ENCODE data around the gene CCDC6. TPM values are rescaled to one million over a fixed set of nuclear protein-coding genes. Genes with fewer than 3 reads are reported as not detected.

CCDC6 gene
- total RNA-seq, 1 experiment from 2014 or later = 91.9 TPM

DNA sequence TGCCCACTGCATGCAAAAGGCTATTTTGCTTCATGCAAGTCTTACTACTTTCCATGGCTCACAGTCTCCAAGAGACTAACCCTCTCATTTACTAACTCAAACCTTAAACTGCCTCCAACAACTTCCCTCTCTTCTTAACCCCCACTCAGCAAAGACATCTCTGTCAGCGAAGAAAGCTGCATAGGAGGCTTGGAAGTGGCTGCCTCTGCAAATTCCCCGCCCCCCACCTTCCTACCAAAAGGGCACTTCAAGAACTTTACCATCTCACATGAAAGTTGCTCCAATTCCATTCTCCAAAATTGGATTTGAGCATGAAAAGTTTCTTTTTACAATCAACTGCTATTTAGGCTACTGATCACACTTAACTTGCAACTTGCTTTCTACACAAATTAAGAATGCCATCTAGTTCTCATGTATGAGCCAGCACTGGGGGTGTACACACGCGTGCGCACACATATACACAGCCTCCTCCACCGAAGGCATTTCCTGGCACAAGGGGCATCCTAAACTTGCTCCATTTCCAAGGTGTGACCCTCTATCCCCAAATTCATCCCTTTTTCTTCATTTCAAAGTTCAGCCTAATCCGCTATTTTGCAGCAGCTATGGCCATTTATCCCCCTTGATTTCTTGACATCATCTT is 1.8 kb downstream of the CCDC6 start:
- peak overlapping the region; percentile 95 for H3K4me2 ChIP-seq
- TF ChIP-seq CTCF (conservative IDR thresholded peaks at IDR 0.05) = no peak
- no peak for TF ChIP-seq EZH2 (IDR thresholded peaks at IDR 0.05; ENCODE audit: low read depth)
- peaks cover 63% of the 10 kb centered on the region for H3K4me1 ChIP-seq (replicated peaks; ENCODE audit: insufficient read depth)
- H3K27me3 ChIP-seq (ENCODE audit: insufficient read depth, low read depth) = no peaks in the 10 kb centered on the region
- ChIA-PET POLR2A (ENCODE audit: unreplicated experiment) (no interaction called here), CTCF (interaction anchor here (0.8 to 3.3 kb wide), 2 partner anchors 11 to 40 kb away, joined by 3 to 15 read pairs; no protein-coding TSS in a partner anchor)
- peak overlapping the region; percentile 94 for H3K4me3 ChIP-seq
- no peak overlapping the region for H2AFZ ChIP-seq
- peaks cover 26% of the 10 kb centered on the region; the same call in 1 of the 2 replicates for H3K36me3 ChIP-seq (ENCODE audit: low read depth)
- peaks cover 26% of the 10 kb centered on the region for H3F3A ChIP-seq (ENCODE audit: insufficient read depth, low read depth)
- no peaks in the 10 kb centered on the region for H3K9me3 ChIP-seq (ENCODE audit: insufficient read depth, low read depth)
- H4K20me1 ChIP-seq (ENCODE audit: insufficient read depth) = peaks cover 33% of the 10 kb centered on the region
- DNase-seq = no peak
- peaks cover 66% of the 10 kb centered on the region for H3K79me2 ChIP-seq (ENCODE audit: low read depth)
- H3K9me2 ChIP-seq (ENCODE audit: insufficient read depth) = no peaks in the 10 kb centered on the region
- no TSS peak for BruUV-seq (replicated peaks)
- H3K27ac ChIP-seq = no peak overlapping the region
- intact Hi-C loops (cut with micrococcal nuclease; ENCODE audit: unreplicated experiment) = loop anchor here (5.0 kb wide), 2 partner anchors 97 to 103 kb away; no protein-coding TSS in a partner anchor

GRCh38 chr10:59903871-59904270 is 2.5 kb downstream of the CCDC6 start:
- POLR2A ChIA-PET (ENCODE audit: unreplicated experiment) = no interaction called here
- peak overlapping the region; percentile 95 for H3K4me2 ChIP-seq
- BruUV-seq (replicated peaks) = no TSS peak
- no peak for DNase-seq
- peaks cover 23% of the 10 kb centered on the region for H3F3A ChIP-seq (ENCODE audit: insufficient read depth, low read depth)
- no peaks in the 10 kb centered on the region for H3K9me3 ChIP-seq (ENCODE audit: insufficient read depth, low read depth)
- no peaks in the 10 kb centered on the region for H3K9me2 ChIP-seq (ENCODE audit: insufficient read depth)
- peaks cover 33% of the 10 kb centered on the region for H4K20me1 ChIP-seq (ENCODE audit: insufficient read depth)
- intact Hi-C loops (cut with micrococcal nuclease; ENCODE audit: unreplicated experiment) = no loop called here
- H3K79me2 ChIP-seq (ENCODE audit: low read depth) = peaks cover 73% of the 10 kb centered on the region
- peaks cover 26% of the 10 kb centered on the region; the same call in 1 of the 2 replicates for H3K36me3 ChIP-seq (ENCODE audit: low read depth)
- no peak overlapping the region for H3K27ac ChIP-seq
- TF ChIP-seq CTCF (conservative IDR thresholded peaks at IDR 0.05) (no peak), EZH2 (IDR thresholded peaks at IDR 0.05; ENCODE audit: low read depth) (no peak)
- H3K4me1 ChIP-seq (replicated peaks; ENCODE audit: insufficient read depth) = peaks cover 59% of the 10 kb centered on the region
- CTCF ChIA-PET = no interaction called here
- H3K27me3 ChIP-seq (ENCODE audit: insufficient read depth, low read depth) = no peaks in the 10 kb centered on the region
- no peak overlapping the region for H2AFZ ChIP-seq
- H3K4me3 ChIP-seq = peak overlapping the region; percentile 94; the same call in 1 of the 2 replicates

DNA sequence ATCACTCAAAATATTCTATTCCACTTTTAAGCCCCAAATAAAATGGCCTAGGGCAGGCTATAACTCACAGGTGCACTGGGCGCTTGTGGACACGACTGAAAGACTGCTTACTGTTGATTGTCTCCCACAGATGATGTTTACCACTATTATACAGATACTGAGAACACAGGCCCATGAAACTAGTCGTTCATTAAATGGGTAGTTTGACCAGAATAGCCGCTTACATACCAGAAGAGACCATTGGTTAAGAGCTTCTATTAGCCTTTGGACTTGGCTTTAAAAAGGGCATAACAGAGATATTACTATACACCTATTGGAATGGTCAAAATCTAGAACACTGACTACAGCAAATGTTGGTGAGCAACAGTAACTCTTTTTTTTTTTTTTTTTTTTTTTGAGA is 4.3 kb downstream of the CCDC6 start:
- Histone ChIP-seq H3K4me3 (0 out of 2 replicates have a peak overlapping the region, but pooled peaks have one; percentile 7), H3K79me2 (ENCODE audit: low read depth) (peaks cover 92% of the 10 kb centered on the region), H3K27me3 (ENCODE audit: insufficient read depth, low read depth) (no peaks in the 10 kb centered on the region), H3K9me2 (ENCODE audit: insufficient read depth) (no peaks in the 10 kb centered on the region), H3K4me2 (peak overlapping the region; percentile 60), H3K27ac (peak overlapping the region; percentile 57), H3F3A (ENCODE audit: insufficient read depth, low read depth) (peaks cover 4% of the 10 kb centered on the region), H3K9me3 (ENCODE audit: insufficient read depth, low read depth) (no peaks in the 10 kb centered on the region), H3K4me1 (replicated peaks; ENCODE audit: insufficient read depth) (peaks cover 43% of the 10 kb centered on the region), H4K20me1 (ENCODE audit: insufficient read depth) (peaks cover 46% of the 10 kb centered on the region), H2AFZ (no peak overlapping the region), H3K36me3 (ENCODE audit: low read depth) (peaks cover 26% of the 10 kb centered on the region; the same call in 1 of the 2 replicates)
- intact Hi-C loops (cut with micrococcal nuclease; ENCODE audit: unreplicated experiment) = no loop called here
- no peak for DNase-seq
- no peak for TF ChIP-seq CTCF (conservative IDR thresholded peaks at IDR 0.05)
- BruUV-seq (replicated peaks) = no TSS peak
- CTCF ChIA-PET = interaction anchor here (0.5 kb wide), 1 partner anchor 130 kb away, joined by 4 read pairs; no protein-coding TSS in a partner anchor
- POLR2A ChIA-PET (ENCODE audit: unreplicated experiment) = no interaction called here
